CD14-positive monocyte (primary cell): Measurements from ENCODE around the gene JAG2. TPM values are rescaled to one million over a fixed set of nuclear protein-coding genes. Genes with fewer than 3 reads are reported as not detected.
"Not testable (repeated sequence)": the region's sequence is repeated elsewhere in the genome, so short reads cannot be mapped to it uniquely, and the experiment has no call there.

Source experiments
- DNase-seq, 3 donors: peaks; one replicate each; pipeline ENCODE4 v3.0.0-alpha.2; 2011 to 2022
- H2AFZ ChIP-seq: 2 replicates; pipeline ENCODE4 v1.6.0; 2012; ENCODE audit warnings: mild to moderate bottlenecking, low read depth, low read length, inconsistent platforms; ENCODE audit not compliant: insufficient read depth, poor library complexity, severe bottlenecking
- H3K27ac ChIP-seq, 2 donors: 1 replicate in 1 of 2; 2 replicates in 1 of 2; pipeline ENCODE4 v1.5.1; 2012 to 2013; ENCODE audit warnings: low read length in 2 of 2, control low read depth in 1 of 2, inconsistent platforms in 1 of 2, low read depth in 1 of 2, mild to moderate bottlenecking in 1 of 2
- H3K27me3 ChIP-seq, 2 donors: one replicate each; pipeline versions ENCODE4 v1.6.0 to v1.6.1; 2011 to 2013; ENCODE audit warnings: low read length in 2 of 2; ENCODE audit not compliant: control insufficient read depth in 2 of 2, insufficient read depth in 2 of 2
- H3K36me3 ChIP-seq, 2 donors: replicated peaks in 1 of 2; 1 replicate in 1 of 2; 2 replicates in 1 of 2; pipeline versions ENCODE4 v1.5.1 to v1.6.1; 2012 to 2013; ENCODE audit warnings: low read length in 2 of 2, control low read depth in 1 of 2, inconsistent platforms in 1 of 2, mild to moderate bottlenecking in 1 of 2; ENCODE audit not compliant: insufficient read depth in 2 of 2, control insufficient read depth in 1 of 2
- H3K4me1 ChIP-seq, 2 donors: 1 replicate in 1 of 2; 2 replicates in 1 of 2; pipeline versions ENCODE4 v1.5.1 to v1.6.1; 2012 to 2013; ENCODE audit warnings: low read length in 2 of 2, control low read depth in 1 of 2, inconsistent platforms in 1 of 2, mild to moderate bottlenecking in 1 of 2, moderate library complexity in 1 of 2; ENCODE audit not compliant: insufficient read depth in 2 of 2, control insufficient read depth in 1 of 2
- H3K4me2 ChIP-seq: replicated peaks from 2 replicates; pipeline ENCODE3; 2012; ENCODE audit warnings: low read length, moderate library complexity, mild to moderate bottlenecking; ENCODE audit not compliant: poor library complexity, severe bottlenecking; ENCODE audit errors: extremely low read depth
- H3K4me3 ChIP-seq, 3 experiments: fragments of 200-600 bp in 1 of 3; sonication (generic) in 1 of 3; replicated peaks in 1 of 3; 1 replicate in 2 of 3; 2 replicates in 1 of 3; pipeline ENCODE4 v1.5.1; 2011 to 2013; ENCODE audit warnings: low read length in 3 of 3, mild to moderate bottlenecking in 3 of 3, control low read depth in 2 of 3, low read depth in 2 of 3, inconsistent platforms in 1 of 3, moderate library complexity in 1 of 3
- H3K79me2 ChIP-seq: 2 replicates; pipeline ENCODE4 v1.6.0; 2012; ENCODE audit warnings: mild to moderate bottlenecking, control low read depth, inconsistent platforms, low read length, moderate library complexity; ENCODE audit not compliant: insufficient read depth
- H3K9ac ChIP-seq: 2 replicates; pipeline ENCODE4 v1.6.0; 2017; ENCODE audit warnings: low read length, mild to moderate bottlenecking; ENCODE audit not compliant: insufficient read depth, poor library complexity, severe bottlenecking
- H3K9me3 ChIP-seq, 2 donors: replicated peaks in 1 of 2; 1 replicate in 1 of 2; 2 replicates in 1 of 2; pipeline versions ENCODE4 v1.5.1 to v1.6.1; 2012 to 2013; ENCODE audit warnings: low read length in 2 of 2, control low read depth in 1 of 2; ENCODE audit not compliant: control insufficient read depth in 1 of 2, insufficient read depth in 1 of 2
- H4K20me1 ChIP-seq: 2 replicates; pipeline ENCODE4 v1.6.0; 2012; ENCODE audit warnings: mild to moderate bottlenecking, low read length, control low read depth, moderate library complexity; ENCODE audit not compliant: insufficient read depth
- H3K27ac Mint-ChIP-seq, 7 donors: one replicate each; pipeline ENCODE4 v1.8.0; 2020; ENCODE audit warnings: mild to moderate bottlenecking in 7 of 7, mixed read lengths in 7 of 7, moderate library complexity in 6 of 7, inconsistent platforms in 2 of 7
- H3K27me3 Mint-ChIP-seq, 3 donors: one replicate each; pipeline ENCODE4 v1.8.0; 2021 to 2022; ENCODE audit warnings: low read depth in 3 of 3, mild to moderate bottlenecking in 3 of 3, mixed read lengths in 3 of 3, moderate library complexity in 3 of 3, inconsistent platforms in 1 of 3
- H3K36me3 Mint-ChIP-seq, 2 donors: one replicate each; pipeline ENCODE4 v1.8.0; 2020; ENCODE audit warnings: mixed read lengths in 2 of 2, inconsistent platforms in 1 of 2, mild to moderate bottlenecking in 1 of 2
- H3K4me1 Mint-ChIP-seq: one replicate; pipeline ENCODE4 v1.8.0; 2020; ENCODE audit warnings: mild to moderate bottlenecking, mixed read lengths
- H3K4me3 Mint-ChIP-seq, 2 donors: one replicate each; pipeline ENCODE4 v1.8.0; 2020; ENCODE audit warnings: mild to moderate bottlenecking in 2 of 2, mixed read lengths in 2 of 2, moderate library complexity in 1 of 2
- H3K9me3 Mint-ChIP-seq, 7 donors: one replicate each; pipeline ENCODE4 v1.8.0; 2020 to 2022; ENCODE audit warnings: mixed read lengths in 7 of 7, mild to moderate bottlenecking in 6 of 7, moderate library complexity in 6 of 7, inconsistent platforms in 2 of 7
- WGBS: methylation state at CpG from one replicate; pipeline ENCODE4 v1.1.5; 2013; ENCODE audit warnings: missing lambda C conversion rate; ENCODE audit not compliant: insufficient coverage; 5-methylcytosine and 5-hydroxymethylcytosine counted together
- intact Hi-C, 2 donors: fragments of 100-400 bp; cut with micrococcal nuclease; formaldehyde crosslinking; loops; one replicate each; pipeline versions ENCODE4 v1.15.0 to v1.15.1; 2023
- polyA plus RNA-seq, 3 donors: library from polyadenylated mRNA; depleted of rRNA in 1 of 3; unstranded in 2 of 3; stranded (reverse) in 1 of 3; fragments of 300-500 nt in 2 of 3; fragments of >200 nt in 1 of 3; fragmentation: Illumina TruSeq in 2 of 3; gene quantifications; 1 replicate in 2 of 3; 2 replicates in 1 of 3; pipeline ENCODE4 v1.2.3, GENCODE V29; 2012 to 2021
- TF ChIP-seq, protein P1 (sequence below): fragments of 200-600 bp; IDR thresholded peaks from one replicate; pipeline ENCODE4 v1.8.0; 2022; ENCODE audit warnings: antibody characterized with exemption, mild to moderate bottlenecking

Gene JAG2
- polyA plus RNA-seq, 3 donors = 1.2 TPM; not detected in 2

DNA sequence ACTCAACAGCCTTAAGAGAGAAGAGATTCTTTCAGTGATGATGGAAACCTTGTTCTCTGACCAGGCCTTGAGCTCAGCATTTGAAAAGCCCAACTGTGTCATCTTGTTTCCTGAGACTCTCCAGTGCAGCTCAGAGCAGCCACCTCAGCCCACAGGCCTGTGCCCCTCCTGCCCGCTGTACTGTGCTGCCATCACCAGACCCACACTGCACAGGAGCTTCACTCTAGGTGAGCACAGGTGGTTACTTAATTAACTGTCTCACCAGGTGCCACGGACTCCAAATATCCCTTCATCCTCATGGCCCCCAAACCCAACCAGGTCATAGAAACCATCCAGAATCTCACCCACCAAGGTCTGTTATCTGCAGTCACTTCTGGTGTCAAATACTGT, 51.3 kb downstream of the JAG2 start:
- H3K4me3 Mint-ChIP-seq = no peak overlapping the region
- Histone ChIP-seq H3K27me3 (no peaks in the 10 kb centered on the region), H3K9ac (no peak overlapping the region), H2AFZ (no peak overlapping the region), H3K4me3 (no peak overlapping the region), H3K4me2 (no peak overlapping the region), H3K36me3 (no peaks in the 10 kb centered on the region), H3K4me1 (no peaks in the 10 kb centered on the region), H3K79me2 (no peaks in the 10 kb centered on the region), H3K27ac (no peak overlapping the region), H3K9me3 (peaks cover 14 to 22% of the 10 kb centered on the region in 2 donors), H4K20me1 (no peaks in the 10 kb centered on the region)
- H3K27me3 Mint-ChIP-seq = peaks cover 4 to 23% (median 9%) of the 10 kb centered on the region in 3 donors
- peaks cover 11 to 24% (median 18%) of the 10 kb centered on the region in 7 donors for H3K9me3 Mint-ChIP-seq
- TF ChIP-seq, protein P1, sequence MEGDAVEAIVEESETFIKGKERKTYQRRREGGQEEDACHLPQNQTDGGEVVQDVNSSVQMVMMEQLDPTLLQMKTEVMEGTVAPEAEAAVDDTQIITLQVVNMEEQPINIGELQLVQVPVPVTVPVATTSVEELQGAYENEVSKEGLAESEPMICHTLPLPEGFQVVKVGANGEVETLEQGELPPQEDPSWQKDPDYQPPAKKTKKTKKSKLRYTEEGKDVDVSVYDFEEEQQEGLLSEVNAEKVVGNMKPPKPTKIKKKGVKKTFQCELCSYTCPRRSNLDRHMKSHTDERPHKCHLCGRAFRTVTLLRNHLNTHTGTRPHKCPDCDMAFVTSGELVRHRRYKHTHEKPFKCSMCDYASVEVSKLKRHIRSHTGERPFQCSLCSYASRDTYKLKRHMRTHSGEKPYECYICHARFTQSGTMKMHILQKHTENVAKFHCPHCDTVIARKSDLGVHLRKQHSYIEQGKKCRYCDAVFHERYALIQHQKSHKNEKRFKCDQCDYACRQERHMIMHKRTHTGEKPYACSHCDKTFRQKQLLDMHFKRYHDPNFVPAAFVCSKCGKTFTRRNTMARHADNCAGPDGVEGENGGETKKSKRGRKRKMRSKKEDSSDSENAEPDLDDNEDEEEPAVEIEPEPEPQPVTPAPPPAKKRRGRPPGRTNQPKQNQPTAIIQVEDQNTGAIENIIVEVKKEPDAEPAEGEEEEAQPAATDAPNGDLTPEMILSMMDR = no peak
- H3K27ac Mint-ChIP-seq = peak overlapping the region in 1 of 7 donors; percentile 4
- no peak for DNase-seq
- intact Hi-C loops = no loop called here
- H3K36me3 Mint-ChIP-seq = no peaks in the 10 kb centered on the region
- H3K4me1 Mint-ChIP-seq = no peaks in the 10 kb centered on the region
- WGBS = 89% methylated on average over 2 of the region's 2 CpGs

DNA sequence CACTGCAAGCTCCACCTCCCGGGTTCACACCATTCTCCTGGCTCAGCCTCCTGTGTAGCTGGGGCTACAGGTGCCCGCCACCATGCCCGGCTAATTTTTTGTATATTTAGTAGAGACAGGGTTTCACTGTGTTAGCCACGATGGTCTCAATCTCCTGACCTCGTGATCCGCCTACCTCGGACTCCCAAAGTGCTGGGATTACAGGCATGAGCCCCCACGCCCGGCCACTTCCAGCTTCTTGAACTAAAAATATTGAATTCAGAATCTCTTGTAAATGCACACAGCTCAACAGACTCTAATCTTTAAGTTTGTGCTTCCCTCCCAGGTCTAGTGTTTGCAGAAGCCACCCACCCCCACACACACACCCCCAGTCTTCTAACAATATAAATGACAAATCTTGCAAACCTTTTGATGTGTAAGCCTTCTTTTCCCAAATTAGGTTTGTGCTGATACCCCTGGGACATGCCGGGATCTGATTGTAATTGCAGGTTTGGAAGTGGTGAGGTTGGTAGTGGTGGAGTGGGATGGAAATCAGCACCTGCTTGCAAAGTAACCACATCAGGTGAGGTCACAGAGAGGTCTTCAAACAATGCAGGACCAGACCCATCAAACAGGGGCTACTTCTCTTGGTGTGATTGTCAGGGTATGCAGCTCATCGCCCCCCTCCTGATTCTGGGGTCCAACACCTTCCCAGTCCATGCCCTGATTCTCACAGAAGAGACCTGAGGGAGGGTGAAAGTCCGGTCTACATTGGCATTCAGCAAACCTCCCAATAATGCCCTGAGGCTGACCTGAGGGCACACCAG, 51.9 kb downstream of the JAG2 start:
- H3K4me3 ChIP-seq = no peak overlapping the region
- H3K27me3 Mint-ChIP-seq = peaks cover 4 to 23% (median 8%) of the 10 kb centered on the region in 3 donors
- TF ChIP-seq, protein P1 = no peak

DNA sequence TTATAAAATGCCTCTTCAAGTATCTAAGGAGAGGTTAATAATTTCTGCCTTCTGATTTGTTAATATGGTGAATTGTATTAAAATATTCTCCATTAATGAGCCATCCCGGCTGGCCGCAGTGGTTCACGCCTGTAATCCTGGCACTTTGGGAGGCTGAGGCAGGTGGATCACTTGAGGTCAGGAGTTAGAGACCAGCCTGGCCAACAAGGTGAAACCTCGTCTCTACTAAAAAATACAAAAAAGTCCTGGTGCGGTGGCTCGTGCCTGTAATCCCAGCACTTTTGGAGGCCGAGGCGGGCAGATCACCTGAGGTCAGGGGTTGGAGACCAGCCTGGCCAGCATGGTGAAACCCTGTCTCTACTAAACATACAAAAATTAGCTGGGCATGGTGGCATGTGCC, 59.3 kb downstream of the JAG2 start:
- H3K9me3 Mint-ChIP-seq, H2AFZ ChIP-seq, H3K27ac ChIP-seq, H3K4me1 ChIP-seq, H3K36me3 Mint-ChIP-seq, H3K4me1 Mint-ChIP-seq, intact Hi-C loops, H3K27me3 ChIP-seq, H3K36me3 ChIP-seq, H3K4me3 ChIP-seq, H3K9ac ChIP-seq, H3K4me3 Mint-ChIP-seq, H3K79me2 ChIP-seq, H3K4me2 ChIP-seq, H4K20me1 ChIP-seq, DNase-seq, H3K9me3 ChIP-seq: not testable (repeated sequence)
- Mint-ChIP-seq H3K27ac (peak overlapping the region in 1 of 7 donors; percentile 52), H3K27me3 (peaks cover 13 to 32% (median 26%) of the 10 kb centered on the region in 3 donors)
- WGBS = 98% methylated on average over 5 of the region's 8 CpGs

More for the DNA sequence above, 51.9 kb downstream of the JAG2 start:
- Histone ChIP-seq H3K27ac (no peak overlapping the region), H2AFZ (no peak overlapping the region), H3K9ac (no peak overlapping the region), H3K9me3 (peaks cover 9 to 16% of the 10 kb centered on the region in 2 donors), H3K4me2 (no peak overlapping the region), H3K4me1 (no peaks in the 10 kb centered on the region), H3K27me3 (no peaks in the 10 kb centered on the region), H3K36me3 (no peaks in the 10 kb centered on the region), H3K79me2 (no peaks in the 10 kb centered on the region), H4K20me1 (no peaks in the 10 kb centered on the region)
- 95% methylated on average over 6 of the region's 12 CpGs for WGBS
- H3K9me3 Mint-ChIP-seq = peaks cover 8 to 18% (median 14%) of the 10 kb centered on the region in 7 donors
- H3K27ac Mint-ChIP-seq = no peak overlapping the region
- DNase-seq = no peak
- H3K36me3 Mint-ChIP-seq = no peaks in the 10 kb centered on the region
- intact Hi-C loops = no loop called here
- H3K4me3 Mint-ChIP-seq = no peak overlapping the region
- H3K4me1 Mint-ChIP-seq = no peaks in the 10 kb centered on the region
